NOMO-1 (cell line): ENCODE data around the gene ACR.

Experiments used
- DNase-seq, 2 experiments: peaks; one replicate each; lab custom pipeline; 2025; ENCODE audit not compliant: unreplicated experiment in 2 of 2; lab: John Stamatoyannopoulos, UW

Gene ACR

DNA sequence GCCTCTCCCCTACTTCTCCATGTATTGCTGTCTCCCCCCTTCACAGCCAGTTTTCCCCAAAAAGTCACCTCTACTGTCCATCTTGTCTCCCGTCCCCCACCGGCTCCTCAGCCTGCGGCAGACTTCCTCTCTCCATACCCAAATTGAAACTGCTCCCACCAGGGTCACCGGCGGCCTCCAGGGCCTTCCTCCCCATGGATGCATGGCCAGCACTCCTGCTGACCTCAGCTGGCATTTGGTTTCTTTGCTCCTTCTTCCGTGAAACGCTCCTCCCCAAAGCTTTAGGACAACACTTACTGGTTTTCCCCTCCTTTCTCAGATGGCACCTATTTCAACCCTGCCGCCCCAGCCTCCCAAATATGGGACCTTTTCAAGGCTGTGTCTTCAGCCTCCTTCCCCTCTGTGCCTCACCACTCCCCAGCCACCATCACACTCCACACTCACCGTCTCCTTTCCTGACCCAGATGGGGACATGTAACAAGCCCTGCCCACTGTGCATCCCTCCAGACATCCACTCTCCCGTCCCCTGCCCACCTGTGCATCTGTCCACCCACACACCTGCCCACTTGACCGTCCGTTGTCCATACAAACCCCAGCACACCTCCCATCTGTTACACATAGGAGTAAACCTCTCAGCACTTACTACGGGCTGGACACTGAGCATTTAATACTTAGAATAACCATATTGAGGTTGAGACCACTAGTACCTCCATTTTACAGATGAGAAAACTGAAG is 21.5 kb upstream of the ACR start:
- no peak for DNase-seq

- no peak for DNase-seq
These were observed 20.2 kb upstream of the ACR start for GRCh38 chr22:50717709-50718351.

DNA sequence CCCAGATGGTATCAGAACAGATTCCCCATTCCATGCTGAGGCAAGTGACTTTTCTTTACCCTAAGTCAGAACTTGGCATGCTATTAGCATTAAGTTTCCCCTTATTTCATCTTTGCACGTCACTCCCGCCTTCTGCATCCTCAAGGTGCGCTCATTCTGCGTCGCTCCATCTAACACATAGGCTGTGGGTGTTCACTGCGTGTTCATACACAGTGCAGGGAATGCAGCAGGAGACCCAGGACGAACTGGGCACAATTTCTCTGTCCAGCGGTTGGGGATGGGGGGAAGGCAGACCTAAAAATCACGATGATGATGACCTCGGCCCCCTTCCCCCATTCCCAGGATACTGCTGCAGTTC is 19.7 kb upstream of the ACR start:
- DNase-seq, result no peak

DNA sequence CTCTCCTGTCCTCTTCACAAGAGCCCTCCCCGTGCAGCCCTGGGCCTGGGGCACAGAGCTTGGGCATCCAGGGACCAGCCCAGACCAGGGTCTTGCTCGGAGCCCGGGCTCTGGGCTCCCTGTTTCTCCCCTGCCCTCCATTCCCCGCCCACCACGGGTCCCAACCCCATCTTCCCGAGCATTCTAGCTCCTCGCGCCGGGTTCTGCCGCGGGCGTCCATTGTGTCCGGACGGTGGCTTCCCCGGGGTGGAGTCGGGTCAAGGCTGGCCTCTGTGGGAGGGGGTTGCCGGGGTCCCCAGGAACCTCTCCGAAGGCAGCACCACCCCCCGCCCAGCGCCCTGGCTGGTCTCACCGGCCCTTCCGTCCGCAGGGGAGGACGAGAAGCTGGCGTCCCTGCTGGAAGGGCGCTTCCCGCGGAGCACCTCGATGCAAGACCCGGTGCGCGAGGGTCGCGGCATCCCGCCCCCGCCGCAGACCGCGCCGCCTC is 18.1 kb upstream of the ACR start:
- DNase-seq, result no peak

GRCh38 chr22:50720301-50721256 is 17.4 kb upstream of the ACR start:
- DNase-seq, result no peak

GRCh38 chr22:50721257-50721844 is 16.7 kb upstream of the ACR start:
- no peak for DNase-seq

DNA sequence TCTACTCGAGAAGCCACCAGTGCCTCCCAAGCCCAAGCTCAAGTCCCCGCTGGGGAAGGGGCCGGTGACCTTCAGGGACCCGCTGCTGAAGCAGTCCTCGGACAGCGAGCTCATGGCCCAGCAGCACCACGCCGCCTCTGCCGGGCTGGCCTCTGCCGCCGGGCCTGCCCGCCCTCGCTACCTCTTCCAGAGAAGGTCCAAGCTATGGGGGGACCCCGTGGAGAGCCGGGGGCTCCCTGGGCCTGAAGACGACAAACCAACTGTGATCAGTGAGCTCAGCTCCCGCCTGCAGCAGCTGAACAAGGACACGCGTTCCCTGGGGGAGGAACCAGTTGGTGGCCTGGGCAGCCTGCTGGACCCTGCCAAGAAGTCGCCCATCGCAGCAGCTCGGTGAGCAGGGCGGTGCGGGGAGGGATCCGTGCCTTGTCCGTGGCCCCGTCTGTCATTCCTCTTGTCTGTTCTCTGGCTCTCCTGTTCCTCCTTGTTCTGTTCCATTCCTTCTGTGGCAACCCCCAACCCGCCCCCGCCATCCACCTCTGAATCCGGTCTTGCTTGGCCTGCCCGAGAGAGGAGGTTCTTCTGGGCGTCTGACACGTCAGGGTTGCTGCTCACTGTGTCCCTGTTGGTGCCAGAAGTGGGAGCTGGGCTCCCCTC is 15.8 kb upstream of the ACR start:
- no peak for DNase-seq

DNA sequence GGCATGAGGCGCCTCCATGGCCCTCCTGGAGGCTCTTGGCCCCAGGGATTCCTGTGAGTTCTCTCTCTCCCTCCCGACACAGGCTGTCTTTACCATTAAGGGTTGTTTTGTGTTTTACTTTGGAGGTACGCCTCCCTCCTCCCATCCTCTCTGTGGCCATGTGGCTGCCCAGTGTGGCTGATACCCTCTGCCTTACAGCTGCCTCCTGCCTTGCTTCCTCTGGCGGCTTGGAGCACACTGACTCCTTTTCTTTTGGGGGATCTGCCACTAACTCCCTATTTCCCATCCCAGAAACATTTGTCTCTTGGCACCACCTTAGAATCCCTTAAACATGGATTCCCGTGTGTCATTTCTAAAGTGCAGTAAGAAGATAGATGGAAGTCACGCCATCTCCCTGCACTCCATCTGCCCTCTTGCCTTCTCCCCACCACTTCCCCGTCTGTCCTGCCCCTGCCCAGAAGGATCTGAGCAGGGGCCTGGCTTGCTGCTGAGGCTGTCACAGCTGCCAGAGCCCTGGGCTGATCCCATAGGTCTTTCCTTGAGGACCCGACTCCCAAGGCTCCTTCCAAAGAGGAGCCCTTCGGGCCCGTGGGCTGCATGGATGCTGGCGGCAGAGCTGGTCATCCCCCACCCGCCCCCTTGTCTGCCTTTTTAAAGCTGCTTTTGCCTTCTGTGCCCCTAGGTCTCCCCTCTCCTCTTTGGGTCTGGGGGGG is 15.1 kb upstream of the ACR start:
- no peak for DNase-seq

DNA sequence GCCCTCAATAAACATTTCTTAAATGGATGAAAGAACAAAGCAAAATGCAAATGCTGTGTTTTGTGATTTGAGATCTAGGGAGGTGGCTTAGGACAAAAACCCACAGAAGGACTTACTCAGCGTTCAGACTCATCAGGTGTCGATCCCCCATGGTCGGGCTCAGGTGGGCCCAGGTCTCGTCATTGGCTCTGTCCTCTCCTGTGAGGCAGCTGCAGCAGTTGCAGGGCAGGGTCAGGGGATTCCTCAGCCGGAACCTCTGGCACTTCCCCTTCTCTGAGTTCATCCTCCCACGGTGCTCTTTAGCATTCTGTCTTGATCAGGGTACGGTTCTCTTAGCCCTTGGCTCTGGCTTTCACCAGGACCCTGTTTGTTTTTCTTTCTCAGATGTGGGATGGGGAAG is 14.0 kb upstream of the ACR start:
- no peak for DNase-seq

DNA sequence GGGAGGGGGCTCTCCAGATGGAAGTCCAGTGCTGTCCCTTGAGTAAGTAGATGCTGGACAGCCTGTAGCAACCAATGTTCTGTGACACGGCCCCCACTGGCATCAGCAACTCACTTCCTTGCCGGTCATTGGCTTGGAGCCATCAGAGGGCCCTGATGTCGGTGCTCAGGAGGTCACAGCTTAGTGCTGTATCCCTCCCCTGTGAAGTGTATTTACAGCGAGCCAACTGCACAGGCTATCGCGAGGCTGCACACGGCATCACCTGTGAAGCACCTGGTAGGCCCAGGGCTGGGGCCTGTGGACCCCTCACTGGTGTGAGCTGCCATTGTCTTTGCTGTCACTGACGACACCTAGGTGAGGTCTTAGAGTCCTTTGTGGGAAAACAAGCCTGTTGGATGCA is 13.4 kb upstream of the ACR start:
- no peak for DNase-seq

- DNase-seq, result no peak
These were observed 12.4 kb upstream of the ACR start for GRCh38 chr22:50725597-50725996.

- DNase-seq, result no peak
These were observed 11.2 kb upstream of the ACR start for GRCh38 chr22:50726643-50727340.

DNA sequence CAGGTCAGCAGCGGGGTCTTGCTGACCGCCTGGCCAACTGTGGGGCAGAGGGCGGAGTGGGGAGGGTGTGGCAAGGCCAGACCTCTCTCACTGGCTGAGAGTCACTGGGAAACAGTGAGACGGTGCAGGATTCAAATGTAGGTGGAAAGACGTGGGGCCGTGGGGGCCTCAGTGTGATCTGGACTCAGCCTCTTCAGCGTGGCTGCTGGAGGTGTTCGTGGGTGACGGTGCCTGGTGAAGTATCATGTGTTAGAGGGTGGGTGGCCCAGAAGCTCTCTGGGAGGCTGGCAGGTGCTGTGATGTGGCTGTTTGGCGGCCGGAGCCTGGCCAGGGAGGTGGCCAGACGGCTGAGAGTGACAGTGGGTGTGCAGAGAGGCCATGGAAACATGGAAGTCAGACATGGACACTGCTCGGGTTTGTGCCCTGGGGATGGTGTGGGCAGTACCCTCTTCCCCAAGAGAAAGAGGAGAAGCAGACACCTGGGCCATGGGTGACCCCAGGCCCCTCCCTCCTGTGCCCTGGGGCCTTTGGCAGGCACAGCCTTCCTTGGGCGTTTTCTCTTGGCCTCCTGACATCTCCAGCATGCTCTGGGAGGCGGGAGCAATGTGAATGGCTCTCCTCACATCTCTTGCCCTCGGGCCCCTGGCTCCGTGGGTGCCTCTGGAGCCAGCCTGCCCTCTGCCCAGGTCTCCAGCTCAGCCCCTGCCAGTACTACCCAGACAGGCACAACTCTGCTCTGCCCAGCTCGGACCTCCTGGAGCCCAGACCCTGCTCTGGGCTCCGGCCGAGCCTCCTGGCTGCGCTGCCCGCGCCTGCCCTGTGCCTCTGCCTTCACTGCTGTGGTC is 10.1 kb upstream of the ACR start:
- no peak for DNase-seq

- no peak for DNase-seq
These were observed 9.5 kb upstream of the ACR start for GRCh38 chr22:50728523-50728931.

GRCh38 chr22:50729391-50730012 is 8.5 kb upstream of the ACR start:
- DNase-seq, result no peak

GRCh38 chr22:50730013-50730891 is 7.8 kb upstream of the ACR start:
- no peak for DNase-seq
